Neutrophil (primary cell): ENCODE measurements around the gene TBK1.

Source experiments
- H3K27ac ChIP-seq: fragments of 200-600 bp; sonication (generic); 2 replicates; pipeline ENCODE4 v1.5.1; 2016; ENCODE audit warnings: mild to moderate bottlenecking, moderate library complexity
- H3K27me3 ChIP-seq: fragments of 200-600 bp; sonication (generic); 2 replicates; pipeline ENCODE4 v1.6.0; 2016; ENCODE audit warnings: mild to moderate bottlenecking
- H3K36me3 ChIP-seq: fragments of 200-600 bp; sonication (generic); 2 replicates; pipeline ENCODE4 v1.5.1; 2017
- H3K4me1 ChIP-seq, 2 experiments: fragments of 200-600 bp in 1 of 2; sonication (generic) in 1 of 2; 1 replicate in 1 of 2; 2 replicates in 1 of 2; pipeline versions ENCODE4 v1.5.1 to v1.6.1; 2013 to 2016; ENCODE audit warnings: low read depth in 1 of 2, low read length in 1 of 2, mild to moderate bottlenecking in 1 of 2, moderate library complexity in 1 of 2; ENCODE audit not compliant: control insufficient read depth in 1 of 2, insufficient read depth in 1 of 2
- H3K4me3 ChIP-seq, 2 experiments: fragments of 200-600 bp in 1 of 2; sonication (generic) in 1 of 2; 1 replicate in 1 of 2; 2 replicates in 1 of 2; pipeline ENCODE4 v1.5.1; 2013 to 2016; ENCODE audit warnings: low read depth in 1 of 2, low read length in 1 of 2, mild to moderate bottlenecking in 1 of 2, moderate library complexity in 1 of 2
- H3K9me3 ChIP-seq: fragments of 200-600 bp; sonication (generic); 2 replicates; pipeline ENCODE4 v1.5.1; 2016
- CTCF ChIP-seq: fragments of 200-600 bp; sonication (generic); IDR thresholded peaks from 2 replicates; pipeline ENCODE4 v1.5.1; 2016; ENCODE audit warnings: antibody characterized with exemption

TBK1 gene

GRCh38 chr12:64457923-64458322, 6.0 kb downstream of the TBK1 start:
- peaks cover 36% of the 10 kb centered on the region for H3K36me3 ChIP-seq
- H3K27ac ChIP-seq: no peak overlapping the region
- no peak overlapping the region for H3K4me3 ChIP-seq
- TF ChIP-seq CTCF: no peak
- no peaks in the 10 kb centered on the region for H3K27me3 ChIP-seq
- H3K4me1 ChIP-seq: peaks cover 24% of the 10 kb centered on the region in 2 experiments
- no peaks in the 10 kb centered on the region for H3K9me3 ChIP-seq

GRCh38 chr12:64459394-64459891, 7.5 kb downstream of the TBK1 start:
- H3K36me3 ChIP-seq: peaks cover 50% of the 10 kb centered on the region
- peak overlapping the region; percentile 30 to 34 for H3K4me3 ChIP-seq
- TF ChIP-seq CTCF: no peak
- no peaks in the 10 kb centered on the region for H3K9me3 ChIP-seq
- no peaks in the 10 kb centered on the region for H3K27me3 ChIP-seq
- peak overlapping the region; percentile 76 for H3K27ac ChIP-seq
- H3K4me1 ChIP-seq: peaks cover 16 to 17% of the 10 kb centered on the region in 2 experiments

GRCh38 chr12:64461634-64462414, 9.9 kb downstream of the TBK1 start:
- Histone ChIP-seq H3K4me1 (peaks cover 16% of the 10 kb centered on the region in 2 experiments), H3K27ac (no peak overlapping the region), H3K4me3 (no peak overlapping the region), H3K36me3 (peaks cover 68% of the 10 kb centered on the region), H3K9me3 (no peaks in the 10 kb centered on the region), H3K27me3 (no peaks in the 10 kb centered on the region)
- TF ChIP-seq CTCF: no peak

- H3K27ac ChIP-seq: no peak overlapping the region
- TF ChIP-seq CTCF: no peak
- peaks cover 94% of the 10 kb centered on the region for H3K36me3 ChIP-seq
- no peaks in the 10 kb centered on the region for H3K4me1 ChIP-seq
- no peaks in the 10 kb centered on the region for H3K27me3 ChIP-seq
- H3K4me3 ChIP-seq: no peak overlapping the region
- H3K9me3 ChIP-seq: no peaks in the 10 kb centered on the region
Observed at GRCh38 chr12:64466178-64466577, 14.3 kb downstream of the TBK1 start.

GRCh38 chr12:64468966-64469365, 17.0 kb downstream of the TBK1 start:
- Histone ChIP-seq H3K27ac (no peak overlapping the region), H3K9me3 (no peaks in the 10 kb centered on the region), H3K36me3 (peaks cover 97% of the 10 kb centered on the region), H3K4me3 (no peak overlapping the region), H3K27me3 (no peaks in the 10 kb centered on the region), H3K4me1 (no peaks in the 10 kb centered on the region)
- TF ChIP-seq CTCF: no peak
